C4-2B (cell line): ENCODE measurements around the gene SND1.

Source experiments
- H3K27ac ChIP-seq: fragments of 450-650 bp; 2 replicates; pipeline ENCODE4 v1.5.1; 2017
- ZFX ChIP-seq: fragments of 450-650 bp; IDR thresholded peaks from 2 replicates; pipeline ENCODE4 v1.6.1; 2017
- TF ChIP-seq, protein P1 (sequence below): fragments of 450-650 bp; conservative IDR thresholded peaks from 2 replicates; pipeline ENCODE4 v1.5.1; 2017; ENCODE audit warnings: mild to moderate bottlenecking

SND1 gene

DNA sequence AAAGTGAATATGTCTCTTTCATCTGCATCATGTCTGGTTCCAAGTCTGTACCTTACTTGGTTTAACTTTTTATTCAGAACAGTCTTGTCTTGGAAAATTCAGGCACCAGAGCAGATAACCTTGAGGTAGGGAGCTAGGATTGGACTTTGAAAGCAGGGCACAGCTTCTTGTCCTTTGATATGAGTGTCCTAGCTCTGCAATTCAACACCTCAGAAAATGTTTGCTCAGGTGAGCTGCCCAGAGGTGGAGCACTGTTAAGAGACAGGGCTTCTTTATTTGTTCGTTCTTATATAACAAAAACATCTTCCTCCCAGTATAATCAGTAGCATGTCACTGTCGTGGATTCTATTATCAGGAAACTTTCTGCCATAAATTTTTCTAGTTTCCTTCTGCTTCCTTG, 260.9 kb downstream of the SND1 start:
- no peak overlapping the region; the same call in 1 of the 2 replicates for H3K27ac ChIP-seq
- no peak for TF ChIP-seq ZFX
- TF ChIP-seq, protein P1, sequence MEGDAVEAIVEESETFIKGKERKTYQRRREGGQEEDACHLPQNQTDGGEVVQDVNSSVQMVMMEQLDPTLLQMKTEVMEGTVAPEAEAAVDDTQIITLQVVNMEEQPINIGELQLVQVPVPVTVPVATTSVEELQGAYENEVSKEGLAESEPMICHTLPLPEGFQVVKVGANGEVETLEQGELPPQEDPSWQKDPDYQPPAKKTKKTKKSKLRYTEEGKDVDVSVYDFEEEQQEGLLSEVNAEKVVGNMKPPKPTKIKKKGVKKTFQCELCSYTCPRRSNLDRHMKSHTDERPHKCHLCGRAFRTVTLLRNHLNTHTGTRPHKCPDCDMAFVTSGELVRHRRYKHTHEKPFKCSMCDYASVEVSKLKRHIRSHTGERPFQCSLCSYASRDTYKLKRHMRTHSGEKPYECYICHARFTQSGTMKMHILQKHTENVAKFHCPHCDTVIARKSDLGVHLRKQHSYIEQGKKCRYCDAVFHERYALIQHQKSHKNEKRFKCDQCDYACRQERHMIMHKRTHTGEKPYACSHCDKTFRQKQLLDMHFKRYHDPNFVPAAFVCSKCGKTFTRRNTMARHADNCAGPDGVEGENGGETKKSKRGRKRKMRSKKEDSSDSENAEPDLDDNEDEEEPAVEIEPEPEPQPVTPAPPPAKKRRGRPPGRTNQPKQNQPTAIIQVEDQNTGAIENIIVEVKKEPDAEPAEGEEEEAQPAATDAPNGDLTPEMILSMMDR, result no peak

DNA sequence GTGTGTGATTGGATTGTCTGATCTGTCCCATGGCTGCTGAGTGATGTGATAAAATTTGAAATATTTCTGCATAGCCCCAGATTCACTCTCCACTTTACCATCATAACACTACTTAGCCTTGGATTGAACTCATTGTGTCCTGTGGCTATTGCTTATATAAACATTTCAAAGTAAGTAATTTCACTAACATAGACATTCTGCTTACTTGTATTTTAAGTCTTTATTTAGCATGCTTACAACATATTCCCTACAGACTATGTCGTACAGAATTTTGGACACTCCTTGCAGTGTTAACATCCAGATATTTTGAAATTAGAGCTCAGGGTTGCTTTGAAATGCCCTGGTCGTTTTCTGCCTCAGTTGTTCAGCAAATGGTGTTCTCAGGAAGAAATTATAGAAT, 261.7 kb downstream of the SND1 start:
- TF ChIP-seq, protein P1, result no peak
- no peak for TF ChIP-seq ZFX
- H3K27ac ChIP-seq, result no peak overlapping the region

GRCh38 chr7:127914693-127915092, 262.7 kb downstream of the SND1 start:
- TF ChIP-seq ZFX, result no peak
- TF ChIP-seq, protein P1, result no peak
- H3K27ac ChIP-seq, result no peak overlapping the region

DNA sequence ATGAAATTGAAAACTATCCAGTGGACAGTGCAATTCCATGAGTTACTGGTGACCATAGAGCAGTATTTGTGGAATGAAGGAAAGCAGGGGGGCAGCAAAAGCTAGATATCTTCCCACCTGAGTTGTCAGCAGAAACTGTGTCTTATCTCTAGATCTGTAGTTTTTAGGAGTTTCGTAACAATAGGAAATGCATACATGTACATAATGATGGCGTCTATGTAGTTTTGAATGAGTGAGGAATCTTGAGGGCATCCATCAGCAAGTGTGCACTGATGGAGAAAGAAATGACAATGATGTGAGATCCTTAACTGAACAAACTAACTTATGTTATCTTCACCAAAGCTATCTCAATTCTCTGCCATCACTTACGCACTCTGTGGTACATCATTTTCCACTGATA, 264.7 kb downstream of the SND1 start:
- TF ChIP-seq ZFX, result no peak
- TF ChIP-seq, protein P1, result no peak
- no peak overlapping the region for H3K27ac ChIP-seq

DNA sequence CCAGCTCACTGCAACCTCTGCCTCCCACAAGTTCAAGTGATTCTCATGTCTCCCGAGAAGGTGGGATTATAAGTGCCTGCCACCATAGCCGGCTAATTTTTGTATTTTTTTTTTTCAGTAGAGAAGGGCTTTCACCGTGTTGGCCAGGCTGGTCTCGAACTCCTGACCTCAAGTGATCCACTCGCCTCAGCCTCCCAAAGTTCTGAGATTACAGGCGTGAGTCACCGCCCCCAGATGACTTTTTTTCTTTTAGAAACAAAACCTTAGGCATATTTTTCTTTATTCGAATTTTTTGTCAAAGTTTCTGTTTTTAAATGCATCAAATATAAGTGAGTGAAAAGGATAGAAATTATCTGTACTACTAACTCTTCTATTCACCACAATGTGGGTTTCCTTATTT, 266.1 kb downstream of the SND1 start:
- TF ChIP-seq, protein P1, result no peak
- no peak for TF ChIP-seq ZFX
- no peak overlapping the region for H3K27ac ChIP-seq

DNA sequence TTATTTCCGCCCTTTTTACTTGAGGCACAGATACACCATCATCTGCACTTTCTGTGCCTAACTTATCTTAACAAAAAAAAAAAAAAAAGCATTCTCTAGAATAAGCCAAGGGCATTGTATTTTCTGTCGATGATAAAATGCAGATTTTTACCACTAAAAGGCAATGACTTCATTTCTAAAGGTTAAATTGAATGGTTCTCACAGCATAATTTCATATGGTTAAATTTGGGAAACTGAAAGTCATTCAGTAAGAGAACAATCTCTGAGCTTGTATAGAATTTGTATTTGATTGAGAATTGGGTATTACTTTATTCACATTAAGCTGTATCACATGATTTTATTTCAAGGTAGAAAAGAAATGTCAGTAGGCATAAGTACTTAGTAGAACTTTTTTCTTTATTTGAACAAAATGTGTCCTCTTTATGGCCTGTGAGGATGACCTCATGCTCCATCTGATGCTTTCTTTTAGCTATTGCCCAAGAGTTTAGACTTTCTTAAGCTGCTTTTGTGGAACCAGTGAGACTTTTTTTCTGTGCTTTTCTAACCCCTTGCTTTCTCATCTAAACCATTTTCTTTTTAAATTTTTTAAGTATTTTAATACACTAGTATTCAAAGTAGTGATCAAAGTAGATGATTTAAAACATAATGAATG, 268.9 kb downstream of the SND1 start:
- TF ChIP-seq ZFX, result no peak
- TF ChIP-seq, protein P1, result no peak
- H3K27ac ChIP-seq, result no peak overlapping the region

DNA sequence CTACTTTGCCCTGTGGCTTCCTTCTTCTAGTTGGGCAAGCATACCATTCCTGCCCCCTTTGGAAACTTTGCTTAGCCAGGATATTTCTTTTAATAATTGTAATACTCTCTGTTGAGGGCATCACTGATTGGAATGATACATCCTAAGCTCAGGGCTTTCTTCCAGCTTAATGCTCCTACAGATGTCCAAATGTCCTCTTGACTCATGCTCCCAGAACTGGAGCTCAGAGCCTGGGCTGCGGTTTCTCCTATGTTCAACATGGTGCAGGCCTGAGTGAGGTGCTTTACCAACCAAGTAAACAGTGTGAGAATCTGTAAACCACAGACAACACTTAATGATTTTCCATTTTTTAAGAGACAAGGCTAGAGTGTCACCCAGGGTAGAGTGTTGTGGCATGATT, 270.7 kb downstream of the SND1 start:
- TF ChIP-seq, protein P1, result no peak
- no peak for TF ChIP-seq ZFX
- H3K27ac ChIP-seq, result no peak overlapping the region
